Stimulated activated CD8-positive, alpha-beta memory T cell treated with anti-CD3 and anti-CD28 coated beads, Interleukin-12 subunit alpha, Interleukin-12 subunit beta, amount 100 ng/mL, for 1 hour (primary cell): ENCODE measurements around the gene SLC35F5.
"Not testable (repeated sequence)": the region's sequence is repeated elsewhere in the genome, so short reads cannot be mapped to it uniquely, and the experiment has no call there.

Source experiments
- DNase-seq: peaks from one replicate; pipeline ENCODE4 v3.0.0-alpha.2; 2020; ENCODE audit warnings: low read depth

Gene SLC35F5

GRCh38 chr2:113755035-113755834 lies 1.2 kb downstream of the SLC35F5 start:
- no peak for DNase-seq

- no peak for DNase-seq
Observed at GRCh38 chr2:113754160-113754559, 2.3 kb downstream of the SLC35F5 start.

GRCh38 chr2:113750385-113750784 lies 6.1 kb downstream of the SLC35F5 start:
- no peak for DNase-seq

- DNase-seq, result no peak
Observed at GRCh38 chr2:113741091-113741490, 15.4 kb downstream of the SLC35F5 start.

- DNase-seq, result no peak
Observed at GRCh38 chr2:113739849-113740248, 16.6 kb downstream of the SLC35F5 start.

GRCh38 chr2:113734185-113734584 lies 22.3 kb downstream of the SLC35F5 start:
- DNase-seq, result no peak

GRCh38 chr2:113724010-113724409 lies 32.4 kb downstream of the SLC35F5 start:
- DNase-seq, result no peak

GRCh38 chr2:113723411-113723810 lies 33.0 kb downstream of the SLC35F5 start:
- DNase-seq, result no peak

- DNase-seq, result no peak
Observed at GRCh38 chr2:113720167-113720566, 36.3 kb downstream of the SLC35F5 start.

- no peak for DNase-seq
Observed at GRCh38 chr2:113716291-113716690, 40.2 kb downstream of the SLC35F5 start.

GRCh38 chr2:113712941-113713340 lies 43.5 kb downstream of the SLC35F5 start:
- no peak for DNase-seq

GRCh38 chr2:113711851-113712250 lies 44.6 kb downstream of the SLC35F5 start:
- DNase-seq, result no peak

GRCh38 chr2:113709022-113709421 lies 47.4 kb downstream of the SLC35F5 start:
- no peak for DNase-seq

GRCh38 chr2:113707106-113707505 lies 49.3 kb downstream of the SLC35F5 start:
- DNase-seq, result no peak

- no peak for DNase-seq
Observed at GRCh38 chr2:113705982-113706523, 50.4 kb downstream of the SLC35F5 start.

- not testable (repeated sequence) for DNase-seq
Observed at GRCh38 chr2:113704300-113704993, 52.0 kb downstream of the SLC35F5 start.

- DNase-seq, result no peak
Observed at GRCh38 chr2:113703386-113704299, 52.8 kb downstream of the SLC35F5 start.

GRCh38 chr2:113700186-113700841 lies 56.1 kb downstream of the SLC35F5 start:
- DNase-seq, result no peak

- DNase-seq, result no peak
Observed at GRCh38 chr2:113698892-113699447, 57.5 kb downstream of the SLC35F5 start.

- DNase-seq, result not testable (repeated sequence)
Observed at GRCh38 chr2:113698251-113698650, 58.2 kb downstream of the SLC35F5 start.

GRCh38 chr2:113697516-113697915 lies 58.9 kb downstream of the SLC35F5 start:
- DNase-seq, result no peak
